ENCODE results near the gene LIPT2.

- TF ChIP-seq POLR2A (IDR thresholded peaks at IDR 0.05) (no peak), EP300 (IDR thresholded peaks at IDR 0.05) (peak in 1 of 2 donors; percentile 37)
Observed at GRCh38 chr11:74449369-74449931, 44.1 kb downstream of the LIPT2 start.
